HG03558 (cell line): ENCODE data around the gene SENP1.

Experiments used
- ATAC-seq: cut with Tn5 transposase; IDR thresholded peaks from one replicate; pipeline ENCODE4 v1.9.1; 2021; ENCODE audit warnings: moderate number of reproducible peaks; ENCODE audit not compliant: unreplicated experiment; ENCODE audit errors: extremely low read depth

The SENP1 gene

GRCh38 chr12:48069241-48069640, 36.6 kb downstream of the SENP1 start:
- ATAC-seq, result no peak

- ATAC-seq, result no peak
Measured at GRCh38 chr12:48068457-48068856, 37.4 kb downstream of the SENP1 start.

- no peak for ATAC-seq
Measured at GRCh38 chr12:48067250-48067938, 38.5 kb downstream of the SENP1 start.

GRCh38 chr12:48065041-48065440, 40.8 kb downstream of the SENP1 start:
- ATAC-seq, result no peak

- no peak for ATAC-seq
Measured at GRCh38 chr12:48063530-48063929, 42.3 kb downstream of the SENP1 start.

GRCh38 chr12:48061938-48062719, 43.8 kb downstream of the SENP1 start:
- ATAC-seq, result no peak

GRCh38 chr12:48060474-48060873, 45.4 kb downstream of the SENP1 start:
- ATAC-seq, result no peak

GRCh38 chr12:48058771-48059170, 47.1 kb downstream of the SENP1 start:
- ATAC-seq, result no peak

- no peak for ATAC-seq
Measured at GRCh38 chr12:48054955-48055821, 50.7 kb downstream of the SENP1 start.

- no peak for ATAC-seq
Measured at GRCh38 chr12:48053883-48054282, 52.0 kb downstream of the SENP1 start.

GRCh38 chr12:48053122-48053521, 52.8 kb downstream of the SENP1 start:
- ATAC-seq, result no peak

GRCh38 chr12:48051681-48052080, 54.2 kb downstream of the SENP1 start:
- no peak for ATAC-seq

GRCh38 chr12:48050174-48050573, 55.7 kb downstream of the SENP1 start:
- ATAC-seq, result no peak

GRCh38 chr12:48045965-48046518, 59.8 kb downstream of the SENP1 start:
- no peak for ATAC-seq

GRCh38 chr12:48045061-48045846, 60.6 kb downstream of the SENP1 start:
- no peak for ATAC-seq

GRCh38 chr12:48044396-48044795, 61.5 kb downstream of the SENP1 start:
- no peak for ATAC-seq

GRCh38 chr12:48043771-48044170, 62.1 kb downstream of the SENP1 start:
- no peak for ATAC-seq

- ATAC-seq, result no peak
Measured at GRCh38 chr12:48041591-48042423, 64.1 kb downstream of the SENP1 start.

- no peak for ATAC-seq
Measured at GRCh38 chr12:48040354-48040753, 65.5 kb downstream of the SENP1 start.
